HCT116 (cell line): Measurements from ENCODE around the gene FBXO8. TPM values are rescaled to one million over a fixed set of nuclear protein-coding genes. Genes with fewer than 3 reads are reported as not detected.

ENCODE experiments used
- ATAC-seq: fragments of 200-7000 bp; cut with Tn5 transposase; 2 replicates; pipeline ENCODE4 v1.9.1; 2020; ENCODE audit warnings: mild to moderate bottlenecking, moderate library complexity
- BruUV-seq: library from RNA; stranded (reverse); fragments of 400-500 nt; replicated peaks from 2 replicates; lab custom pipeline; 2021; lab: Mats Ljungman, UMichigan
- CTCF ChIA-PET: fragments of 300-600 bp; sonication (Branson Sonifier 250); formaldehyde crosslinking; loops from one replicate; lab custom pipeline; 2021; ENCODE audit warnings: antibody characterized with exemption; lab: Charles Lee
- POLR2A ChIA-PET: fragments of 300-600, 350-600 bp; sonication (Branson Sonifier 250); formaldehyde crosslinking; loops from one replicate; lab custom pipeline; 2021; ENCODE audit warnings: antibody characterized with exemption; lab: Charles Lee
- RAD21 ChIA-PET, 2 experiments: fragments of 300-600 bp; sonication (Branson Sonifier 250); formaldehyde crosslinking; loops; one replicate each; lab custom pipeline; 2023; ENCODE audit warnings: low total read pairs in 2 of 2; ENCODE audit not compliant: uncharacterized antibody in 2 of 2, unreplicated experiment in 2 of 2, low non-redundant PET in 1 of 2; lab: Charles Lee
- DNase-seq: peaks from one replicate; pipeline ENCODE4 v3.0.0-alpha.2; 2010; ENCODE audit warnings: low read depth, low spot score
- H2AFZ ChIP-seq: fragments of 200-600 bp; shearing (Covaris generic), sonication (generic); 2 replicates; pipeline ENCODE4 v1.6.1; 2017; ENCODE audit warnings: low read depth, mixed run types, mixed read lengths, antibody characterized with exemption, low read length; ENCODE audit not compliant: poor library complexity, severe bottlenecking
- H3K27ac ChIP-seq: 2 replicates; pipeline ENCODE4 v1.5.1; 2012; ENCODE audit warnings: low read depth, low read length
- H3K27me3 ChIP-seq: fragments of 200-600 bp; sonication (generic); 2 replicates; pipeline ENCODE4 v1.6.1; 2016; ENCODE audit warnings: mixed run types, low read length, mixed read lengths; ENCODE audit not compliant: insufficient read depth
- H3K36me3 ChIP-seq, 2 experiments: fragments of 200-500 bp in 1 of 2; fragments of 200-600 bp in 1 of 2; sonication (Bioruptor generic) in 1 of 2; sonication (generic) in 1 of 2; 2 replicates each; pipeline versions ENCODE4 v1.5.1 to v1.6.1; 2014 to 2016; ENCODE audit warnings: low read length in 2 of 2, inconsistent platforms in 1 of 2, mixed read lengths in 1 of 2, mixed run types in 1 of 2; ENCODE audit not compliant: insufficient read depth in 2 of 2, control insufficient read depth in 1 of 2
- H3K4me1 ChIP-seq, 2 experiments: fragments of 200-600 bp in 1 of 2; sonication (generic) in 1 of 2; 2 replicates each; pipeline versions ENCODE4 v1.5.1 to v1.6.1; 2012 to 2017; ENCODE audit warnings: low read length in 2 of 2, inconsistent platforms in 1 of 2, mild to moderate bottlenecking in 1 of 2, mixed read lengths in 1 of 2, mixed run types in 1 of 2, moderate library complexity in 1 of 2; ENCODE audit not compliant: insufficient read depth in 2 of 2, control insufficient read depth in 1 of 2
- H3K4me2 ChIP-seq: fragments of 200-600 bp; sonication (generic); 2 replicates; pipeline ENCODE4 v1.6.1; 2017; ENCODE audit warnings: mixed run types, low read length, mixed read lengths
- H3K4me3 ChIP-seq, 2 experiments: fragments of 200-600 bp in 1 of 2; sonication (generic) in 1 of 2; replicated peaks in 1 of 2; 2 replicates each; pipeline ENCODE4 v1.5.1; 2011 to 2016; ENCODE audit warnings: low read length in 2 of 2, control low read depth in 1 of 2, low read depth in 1 of 2, mild to moderate bottlenecking in 1 of 2, mixed read lengths in 1 of 2, mixed run types in 1 of 2
- H3K79me2 ChIP-seq: fragments of 200-600 bp; sonication (generic); 2 replicates; pipeline ENCODE4 v1.6.1; 2017; ENCODE audit warnings: mild to moderate bottlenecking, mixed run types, low read length, moderate library complexity, mixed read lengths; ENCODE audit not compliant: insufficient read depth
- H3K9ac ChIP-seq: fragments of 200-600 bp; sonication (generic); 2 replicates; pipeline ENCODE4 v1.6.1; 2016; ENCODE audit warnings: low read length, mixed read lengths
- H3K9me2 ChIP-seq: fragments of 200-600 bp; sonication (generic), shearing (Covaris generic); 2 replicates; pipeline ENCODE4 v1.6.1; 2017; ENCODE audit warnings: mixed run types, mild to moderate bottlenecking, moderate library complexity; ENCODE audit not compliant: insufficient read depth
- H3K9me3 ChIP-seq, 2 experiments: fragments of 200-500 bp in 1 of 2; fragments of 200-600 bp in 1 of 2; sonication (Bioruptor generic) in 1 of 2; sonication (generic) in 1 of 2; 2 replicates each; pipeline ENCODE4 v1.6.1; 2014 to 2017; ENCODE audit warnings: low read length in 2 of 2, mixed read lengths in 2 of 2, inconsistent platforms in 1 of 2, low read depth in 1 of 2, mild to moderate bottlenecking in 1 of 2, mixed run types in 1 of 2, moderate library complexity in 1 of 2; ENCODE audit not compliant: control insufficient read depth in 1 of 2, insufficient read depth in 1 of 2
- H4K20me1 ChIP-seq: fragments of 200-600 bp; sonication (generic), shearing (Covaris generic); 2 replicates; pipeline ENCODE4 v1.6.1; 2017; ENCODE audit warnings: mixed run types, mild to moderate bottlenecking, moderate library complexity; ENCODE audit not compliant: insufficient read depth
- ATF3 ChIP-seq: IDR thresholded peaks from 2 replicates; pipeline ENCODE4 v1.6.1; 2012
- CBX3 ChIP-seq: IDR thresholded peaks from 2 replicates; pipeline ENCODE4 v1.6.1; 2012; ENCODE audit warnings: low read depth
- CEBPB ChIP-seq: IDR thresholded peaks from 2 replicates; pipeline ENCODE4 v1.6.1; 2012; ENCODE audit warnings: low read depth
- CTCF ChIP-seq, 3 experiments: fragments of 200-600 bp in 1 of 3; sonication (generic) in 1 of 3; IDR thresholded peaks in 2 of 3; conservative IDR thresholded peaks in 1 of 3; 2 replicates each; pipeline ENCODE4 v1.5.1; 2012 to 2017; ENCODE audit warnings: low read depth in 2 of 3, low read length in 2 of 3, antibody characterized with exemption in 1 of 3, borderline replicate concordance in 1 of 3, control low read depth in 1 of 3, mild to moderate bottlenecking in 1 of 3, mixed read lengths in 1 of 3, mixed run types in 1 of 3, moderate library complexity in 1 of 3; ENCODE audit not compliant: insufficient read depth in 1 of 3
- EGR1 ChIP-seq: IDR thresholded peaks from 2 replicates; pipeline ENCODE4 v1.6.1; 2012; ENCODE audit warnings: low read depth
- EZH2 ChIP-seq: fragments of 200-600 bp; sonication (generic); IDR thresholded peaks from 2 replicates; pipeline ENCODE4 v1.6.1; 2017; ENCODE audit warnings: antibody characterized with exemption, mixed run types
- EZH2phosphoT487 ChIP-seq: fragments of 200-600 bp; IDR thresholded peaks from 2 replicates; pipeline ENCODE4 v1.6.1; 2018; ENCODE audit warnings: antibody characterized with exemption, borderline replicate concordance
- FOSL1 ChIP-seq: IDR thresholded peaks from 2 replicates; pipeline ENCODE4 v1.6.1; 2012; ENCODE audit warnings: low read depth
- JUND ChIP-seq: IDR thresholded peaks from 2 replicates; pipeline ENCODE4 v1.6.1; 2012
- MAX ChIP-seq: IDR thresholded peaks from 2 replicates; pipeline ENCODE4 v1.6.1; 2012
- POLR2A ChIP-seq: IDR thresholded peaks from 2 replicates; pipeline ENCODE4 v1.7.0; 2011; ENCODE audit warnings: borderline replicate concordance; ENCODE audit not compliant: insufficient read depth, insufficient read length; ENCODE audit errors: extremely low read depth
- POLR2AphosphoS5 ChIP-seq: IDR thresholded peaks from 2 replicates; pipeline ENCODE4 v1.6.1; 2011; ENCODE audit warnings: mild to moderate bottlenecking, low read depth, low read length, moderate library complexity
- RAD21 ChIP-seq: IDR thresholded peaks from 2 replicates; pipeline ENCODE4 v1.6.1; 2012; ENCODE audit warnings: low read depth, mild to moderate bottlenecking
- SIN3A ChIP-seq: IDR thresholded peaks from 2 replicates; pipeline ENCODE4 v1.6.1; 2012; ENCODE audit warnings: low read depth
- SP1 ChIP-seq: IDR thresholded peaks from 2 replicates; pipeline ENCODE4 v1.6.1; 2012; ENCODE audit warnings: low read depth
- SRF ChIP-seq: IDR thresholded peaks from 2 replicates; pipeline ENCODE4 v1.6.1; 2012; ENCODE audit warnings: low read depth
- ZFX ChIP-seq: fragments of 450-650 bp; IDR thresholded peaks from 2 replicates; pipeline ENCODE4 v1.6.1; 2017
- ZNF274 ChIP-seq: fragments of 200-500 bp; sonication (Bioruptor generic); IDR thresholded peaks from 2 replicates; pipeline ENCODE4 v1.6.1; 2014; ENCODE audit warnings: mild to moderate bottlenecking, low read depth, low read length, inconsistent platforms
- intact Hi-C: fragments of 100-400 bp; cut with micrococcal nuclease; formaldehyde crosslinking; loops from 2 replicates; pipeline ENCODE4 v1.10.0; 2022
- total RNA-seq: library from RNA; stranded (reverse); gene quantifications from one replicate; pipeline ENCODE4 v1.2.1, GENCODE V29; 2021; ENCODE audit not compliant: unreplicated experiment

The FBXO8 gene
- total RNA-seq, 1 experiment from 2014 or later = 13.0 TPM

- ChIA-PET CTCF (interaction anchor here (1.3 kb wide), 2 partner anchors 97 to 899 kb away, joined by 3 to 5 read pairs; no protein-coding TSS in a partner anchor), POLR2A (no interaction called here), RAD21 (no interaction called here)
- H3K79me2 ChIP-seq = no peaks in the 10 kb centered on the region
- no peak overlapping the region for H3K9ac ChIP-seq
- BruUV-seq = no TSS peak
- no peak overlapping the region for H3K27ac ChIP-seq
- no peaks in the 10 kb centered on the region for H3K27me3 ChIP-seq
- peak; percentile 68 for TF ChIP-seq RAD21
- TF ChIP-seq JUND = no peak
- TF ChIP-seq CTCF (IDR thresholded peaks at IDR 0.05 in 2 of 3, conservative IDR thresholded peaks at IDR 0.05 in 1 of 3; ENCODE audit: borderline replicate concordance in 1 of 3, insufficient read depth in 1 of 3, low read depth in 2 of 3, low read length in 2 of 3) = peak; percentile 51 to 77 (median 51); a peak in 4 of 6 replicates
- H3K36me3 ChIP-seq = peaks cover 0 to 5% of the 10 kb centered on the region in 2 experiments; a peak in 2 of 4 replicates
- no peaks in the 10 kb centered on the region; the same call in 1 of the 2 replicates for H4K20me1 ChIP-seq
- H3K4me1 ChIP-seq = no peaks in the 10 kb centered on the region
- no peaks in the 10 kb centered on the region for H3K9me3 ChIP-seq
- no peak overlapping the region for H3K4me3 ChIP-seq
- H3K4me2 ChIP-seq = no peak overlapping the region
- DNase-seq = peak; percentile 22
- intact Hi-C loops = loop anchor here (1.0 to 10.0 kb wide), 4 partner anchors 97 to 994 kb away; no protein-coding TSS in a partner anchor
- H2AFZ ChIP-seq = no peak overlapping the region
- no peaks in the 10 kb centered on the region for H3K9me2 ChIP-seq
- ATAC-seq = no peak
Observed at GRCh38 chr4:174318829-174319764, 35.6 kb upstream of the FBXO8 start.

- RAD21 ChIA-PET = no interaction called here
- CTCF ChIA-PET = no interaction called here
- no peak overlapping the region for H3K9ac ChIP-seq
- intact Hi-C loops = loop anchor here (10.0 kb wide), 1 partner anchor 993 kb away; no protein-coding TSS in a partner anchor
- H3K27me3 ChIP-seq = no peaks in the 10 kb centered on the region
- DNase-seq (no peak), ATAC-seq (no peak)
- no peaks in the 10 kb centered on the region; the same call in 1 of the 2 replicates for H4K20me1 ChIP-seq
- no peak overlapping the region for H3K4me2 ChIP-seq
- H2AFZ ChIP-seq = no peak overlapping the region
- no peaks in the 10 kb centered on the region for H3K9me2 ChIP-seq
- BruUV-seq = no TSS peak
- no peaks in the 10 kb centered on the region for H3K9me3 ChIP-seq
- POLR2A ChIA-PET = no interaction called here
- H3K4me1 ChIP-seq = no peaks in the 10 kb centered on the region
- no peak for TF ChIP-seq POLR2AphosphoS5
- no peak for TF ChIP-seq EZH2
- no peak for TF ChIP-seq JUND
- no peak for TF ChIP-seq ZFX
- no peak for TF ChIP-seq ZNF274
- TF ChIP-seq POLR2A = no peak
- TF ChIP-seq MAX = no peak
- TF ChIP-seq EZH2phosphoT487 = no peak
- no peak for TF ChIP-seq FOSL1
- no peak for TF ChIP-seq EGR1
- no peak for TF ChIP-seq CBX3
- TF ChIP-seq RAD21 = no peak
- no peak for TF ChIP-seq ATF3
- no peak for TF ChIP-seq CEBPB
- TF ChIP-seq SP1 = no peak
- TF ChIP-seq SRF = no peak
- no peak for TF ChIP-seq SIN3A
- TF ChIP-seq, all 23 proteins: peak for 0
- H3K36me3 ChIP-seq = peaks cover 0 to 5% of the 10 kb centered on the region in 2 experiments; a peak in 2 of 4 replicates
- H3K79me2 ChIP-seq = no peaks in the 10 kb centered on the region
- H3K4me3 ChIP-seq = no peak overlapping the region
- no peak overlapping the region for H3K27ac ChIP-seq
Observed at GRCh38 chr4:174317531-174317930, 34.1 kb upstream of the FBXO8 start.
